Measurements from ENCODE around the gene MBP. TPM values are rescaled to one million over a fixed set of nuclear protein-coding genes. Genes with fewer than 3 reads are reported as not detected.

The MBP gene
- total RNA-seq, 4 donors from 2014 or later: 45.0 to 60.0 (median 51.9) TPM

GRCh38 chr18:77116201-77117080, 16.1 kb downstream of the MBP start:
- intact Hi-C loops (cut with DNase I; ENCODE audit: low total_unique reads): no loop called here
- 92 to 95% methylated on average over 18 of the region's 18 CpGs for WGBS, 2 donors
- TF ChIP-seq, protein P1, sequence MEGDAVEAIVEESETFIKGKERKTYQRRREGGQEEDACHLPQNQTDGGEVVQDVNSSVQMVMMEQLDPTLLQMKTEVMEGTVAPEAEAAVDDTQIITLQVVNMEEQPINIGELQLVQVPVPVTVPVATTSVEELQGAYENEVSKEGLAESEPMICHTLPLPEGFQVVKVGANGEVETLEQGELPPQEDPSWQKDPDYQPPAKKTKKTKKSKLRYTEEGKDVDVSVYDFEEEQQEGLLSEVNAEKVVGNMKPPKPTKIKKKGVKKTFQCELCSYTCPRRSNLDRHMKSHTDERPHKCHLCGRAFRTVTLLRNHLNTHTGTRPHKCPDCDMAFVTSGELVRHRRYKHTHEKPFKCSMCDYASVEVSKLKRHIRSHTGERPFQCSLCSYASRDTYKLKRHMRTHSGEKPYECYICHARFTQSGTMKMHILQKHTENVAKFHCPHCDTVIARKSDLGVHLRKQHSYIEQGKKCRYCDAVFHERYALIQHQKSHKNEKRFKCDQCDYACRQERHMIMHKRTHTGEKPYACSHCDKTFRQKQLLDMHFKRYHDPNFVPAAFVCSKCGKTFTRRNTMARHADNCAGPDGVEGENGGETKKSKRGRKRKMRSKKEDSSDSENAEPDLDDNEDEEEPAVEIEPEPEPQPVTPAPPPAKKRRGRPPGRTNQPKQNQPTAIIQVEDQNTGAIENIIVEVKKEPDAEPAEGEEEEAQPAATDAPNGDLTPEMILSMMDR (IDR thresholded peaks at IDR 0.05): no peak
- no peak for TF ChIP-seq POLR2A (IDR thresholded peaks at IDR 0.05)
- H3K4me3 ChIP-seq (ENCODE audit: low read depth, poor library complexity, severe bottlenecking): no peak overlapping the region
- peak in 1 of 2 donors; percentile 83 for DNase-seq (ENCODE audit: low spot score in 2 of 2)

GRCh38 chr18:77115192-77115953, 17.2 kb downstream of the MBP start:
- TF ChIP-seq, protein P1 (IDR thresholded peaks at IDR 0.05): no peak
- no peak overlapping the region for H3K4me3 ChIP-seq (ENCODE audit: low read depth, poor library complexity, severe bottlenecking)
- intact Hi-C loops (cut with DNase I; ENCODE audit: low total_unique reads): no loop called here

GRCh38 chr18:77114415-77115191, 18.0 kb downstream of the MBP start:
- peak; percentile 97 to 99 for DNase-seq (ENCODE audit: low spot score in 2 of 2)
- no peak for TF ChIP-seq POLR2A (IDR thresholded peaks at IDR 0.05)
- TF ChIP-seq, protein P1 (IDR thresholded peaks at IDR 0.05): no peak
- no peak overlapping the region for H3K4me3 ChIP-seq (ENCODE audit: low read depth, poor library complexity, severe bottlenecking)

More at GRCh38 chr18:77115192-77115953, 17.2 kb downstream of the MBP start:
- DNase-seq (ENCODE audit: low spot score in 2 of 2): peak in 1 of 2 donors; percentile 79
- 31 to 41% methylated on average over 8 of the region's 8 CpGs for WGBS, 2 donors

GRCh38 chr18:77114152-77114414, 18.5 kb downstream of the MBP start:
- intact Hi-C loops (cut with DNase I; ENCODE audit: low total_unique reads): no loop called here
- no peak for DNase-seq (ENCODE audit: low spot score in 2 of 2)
- 37 to 42% methylated on average over 2 of the region's 2 CpGs for WGBS, 2 donors

More at GRCh38 chr18:77114415-77115191, 18.0 kb downstream of the MBP start:
- WGBS, 2 donors: 11 to 38% methylated on average over 25 of the region's 25 CpGs
- intact Hi-C loops (cut with DNase I; ENCODE audit: low total_unique reads): no loop called here

More at GRCh38 chr18:77114152-77114414, 18.5 kb downstream of the MBP start:
- no peak overlapping the region for H3K4me3 ChIP-seq (ENCODE audit: low read depth, poor library complexity, severe bottlenecking)
- TF ChIP-seq, protein P1 (IDR thresholded peaks at IDR 0.05): no peak
- TF ChIP-seq POLR2A (IDR thresholded peaks at IDR 0.05): no peak

Data from lower leg skin (tissue), 4 donors.